GM11168 (cell line): ENCODE results near the gene TEDC1.

Experiments used
- in situ Hi-C: fragments of 300-500 bp; cut with MboI; formaldehyde crosslinking; loops from one replicate; pipeline ENCODE4 v1.12.0; 2022; ENCODE audit warnings: low sequenced_read_pairs; ENCODE audit not compliant: unreplicated experiment

TEDC1 gene

DNA sequence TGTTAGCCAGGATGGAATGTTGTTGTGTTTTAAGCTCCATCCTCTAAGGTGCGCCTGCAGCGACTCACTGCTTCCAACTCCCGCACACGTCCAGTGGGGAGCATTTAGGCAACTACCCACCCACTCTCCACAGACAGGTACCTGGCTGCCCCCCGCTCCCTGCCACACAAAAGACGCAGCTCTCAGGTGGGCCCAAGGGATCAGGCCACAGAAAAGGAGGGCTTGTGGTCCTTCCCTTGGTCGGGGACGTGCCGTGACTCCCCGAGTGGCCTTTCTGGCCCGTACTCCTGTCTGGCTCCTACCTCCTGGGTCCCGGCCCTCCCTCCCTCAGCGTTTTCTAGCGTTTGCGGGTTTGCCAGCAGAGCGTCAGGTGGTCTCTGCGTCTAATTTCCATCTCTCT, 16.2 kb downstream of the TEDC1 start:
- in situ Hi-C loops: no loop called here

DNA sequence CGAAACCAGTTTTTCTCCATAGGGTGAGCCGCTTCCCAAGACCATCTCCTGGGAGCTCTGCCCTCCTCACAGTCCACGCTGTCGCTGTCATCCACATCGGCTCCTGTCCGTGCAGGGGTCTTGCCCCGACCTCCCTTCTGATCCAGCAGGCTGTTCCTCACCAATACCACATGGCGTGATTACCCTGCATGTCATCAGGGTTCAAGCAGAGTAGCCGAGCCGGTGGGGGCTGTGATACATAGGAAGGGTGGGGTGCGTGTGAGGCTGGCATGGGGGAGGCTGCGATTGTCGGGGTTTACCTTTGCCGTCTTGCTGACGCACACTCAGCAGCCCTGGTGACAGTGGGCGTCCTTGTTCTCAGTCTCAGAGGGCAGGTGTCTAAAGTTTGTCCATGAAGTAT, 17.0 kb downstream of the TEDC1 start:
- in situ Hi-C loops: no loop called here

GRCh38 chr14:105508601-105509000, 17.6 kb downstream of the TEDC1 start:
- in situ Hi-C loops: no loop called here

GRCh38 chr14:105517096-105517495, 26.1 kb downstream of the TEDC1 start:
- in situ Hi-C loops: no loop called here

- in situ Hi-C loops: no loop called here
These were observed 29.1 kb downstream of the TEDC1 start for GRCh38 chr14:105519946-105520698.

- in situ Hi-C loops: loop anchor here (5.0 to 25.0 kb wide), 2 partner anchors 153 to 462 kb away; no protein-coding TSS in a partner anchor
These were observed 34.3 kb downstream of the TEDC1 start for GRCh38 chr14:105525326-105525725.

- in situ Hi-C loops: loop anchor here (5.0 to 25.0 kb wide), 2 partner anchors 154 to 461 kb away; no protein-coding TSS in a partner anchor
These were observed 35.1 kb downstream of the TEDC1 start, which contains the start of gene TMEM121 for GRCh38 chr14:105525861-105526775. TMEM121 (plus strand) TSS chr14:105526583; CDS start chr14:105528835, 2,252 bp downstream.

- in situ Hi-C loops: loop anchor here (5.0 to 25.0 kb wide), 2 partner anchors 155 to 460 kb away; no protein-coding TSS in a partner anchor
These were observed 35.8 kb downstream of the TEDC1 start for GRCh38 chr14:105526776-105527380.

GRCh38 chr14:105527381-105527825, 36.4 kb downstream of the TEDC1 start:
- in situ Hi-C loops: loop anchor here (5.0 to 25.0 kb wide), 2 partner anchors 155 to 460 kb away; no protein-coding TSS in a partner anchor

GRCh38 chr14:105527826-105528585, 37.0 kb downstream of the TEDC1 start:
- in situ Hi-C loops: loop anchor here (5.0 to 25.0 kb wide), 2 partner anchors 156 to 459 kb away; no protein-coding TSS in a partner anchor

GRCh38 chr14:105528586-105529318, 37.7 kb downstream of the TEDC1 start:
- in situ Hi-C loops: loop anchor here (5.0 to 25.0 kb wide), 2 partner anchors 156 to 459 kb away; no protein-coding TSS in a partner anchor

DNA sequence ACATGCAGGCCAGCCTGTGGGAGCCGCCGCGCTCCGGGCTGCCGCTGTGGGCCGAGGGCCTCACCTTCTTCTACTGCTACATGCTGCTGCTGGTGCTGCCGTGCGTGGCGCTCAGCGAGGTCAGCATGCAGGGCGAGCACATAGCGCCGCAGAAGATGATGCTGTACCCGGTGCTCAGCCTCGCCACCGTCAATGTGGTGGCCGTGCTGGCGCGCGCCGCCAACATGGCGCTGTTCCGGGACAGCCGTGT, 38.2 kb downstream of the TEDC1 start:
- in situ Hi-C loops: loop anchor here (5.0 to 25.0 kb wide), 2 partner anchors 157 to 458 kb away; no protein-coding TSS in a partner anchor

- in situ Hi-C loops: loop anchor here (5.0 to 25.0 kb wide), 2 partner anchors 157 to 458 kb away; no protein-coding TSS in a partner anchor
These were observed 38.7 kb downstream of the TEDC1 start for GRCh38 chr14:105529569-105530284.

DNA sequence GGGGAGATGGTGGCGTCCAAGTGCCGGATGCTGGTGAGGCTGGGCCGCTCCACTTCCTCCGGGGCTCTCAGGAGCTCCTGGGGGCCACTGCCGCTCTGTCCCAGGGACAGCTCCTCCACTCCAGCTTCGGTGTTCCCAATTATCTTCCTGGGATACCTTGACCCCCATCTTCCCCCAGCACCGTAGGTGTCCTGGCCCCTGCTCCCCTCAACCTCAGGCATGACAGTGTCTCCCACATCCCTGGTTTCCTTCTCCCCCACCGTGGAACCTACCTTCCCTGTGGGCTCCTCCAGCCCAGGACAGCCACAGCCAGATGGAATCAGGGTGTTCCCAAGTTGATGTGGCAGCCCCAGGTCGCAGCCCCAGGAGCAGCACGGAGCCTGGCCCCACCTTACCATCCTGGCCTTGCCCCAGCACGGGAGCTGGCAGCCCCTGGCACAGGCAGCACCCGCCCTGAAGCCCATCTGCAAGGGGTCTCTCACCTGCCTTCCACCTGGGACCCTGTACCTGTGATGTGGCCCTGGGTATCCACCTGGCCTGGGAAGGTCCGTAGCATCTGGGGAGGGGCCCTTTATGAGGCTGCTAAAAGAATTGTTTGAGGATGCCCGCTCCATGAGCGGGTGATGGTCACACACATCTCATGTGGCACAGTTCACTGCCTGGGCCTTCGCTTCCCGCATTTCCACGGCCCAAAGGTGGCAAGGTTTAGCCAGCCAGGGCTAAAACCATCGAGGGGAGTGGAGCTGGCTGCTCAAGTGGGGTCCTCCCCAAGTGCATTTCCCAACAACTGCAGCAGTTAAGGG, 39.4 kb downstream of the TEDC1 start:
- in situ Hi-C loops: loop anchor here (25.0 kb wide), 1 partner anchor 457 kb away; no protein-coding TSS in a partner anchor

- in situ Hi-C loops: loop anchor here (25.0 kb wide), 1 partner anchor 456 kb away; no protein-coding TSS in a partner anchor
These were observed 40.2 kb downstream of the TEDC1 start for GRCh38 chr14:105531088-105531893.

GRCh38 chr14:105531894-105532623, 41.0 kb downstream of the TEDC1 start:
- in situ Hi-C loops: loop anchor here (25.0 kb wide), 1 partner anchor 455 kb away; no protein-coding TSS in a partner anchor
